HG03457 (cell line): ENCODE results near the gene SLC25A10.
A peak's percentile ranks its signal among the peaks of the same experiment; 100 is the strongest.

Experiments
- ATAC-seq: cut with Tn5 transposase; IDR thresholded peaks from one replicate; pipeline ENCODE4 v1.9.1; 2021; ENCODE audit warnings: moderate number of reproducible peaks; ENCODE audit not compliant: unreplicated experiment

Gene SLC25A10

DNA sequence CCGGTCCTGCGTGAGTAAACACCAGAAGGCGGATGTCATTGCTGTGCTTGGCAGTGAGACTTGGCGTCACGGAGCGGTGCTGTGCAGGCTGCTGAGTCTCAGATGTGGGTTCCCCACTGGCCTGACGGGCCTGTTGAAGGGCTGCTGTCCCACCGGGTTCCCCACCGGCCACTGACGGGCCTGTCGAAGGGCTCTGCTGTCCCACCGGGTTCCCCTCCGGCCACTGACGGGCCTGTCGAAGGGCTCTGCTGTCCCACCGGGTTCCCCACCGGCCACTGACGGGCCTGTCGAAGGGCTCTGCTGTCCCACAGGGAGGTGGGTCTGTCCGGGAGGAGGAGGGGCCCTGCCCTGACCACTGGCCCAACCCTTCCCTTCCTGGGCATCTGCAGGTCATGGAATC is 25.5 kb upstream of the SLC25A10 start:
- no peak for ATAC-seq

GRCh38 chr17:81687770-81688541 is 24.1 kb upstream of the SLC25A10 start:
- ATAC-seq, result no peak

DNA sequence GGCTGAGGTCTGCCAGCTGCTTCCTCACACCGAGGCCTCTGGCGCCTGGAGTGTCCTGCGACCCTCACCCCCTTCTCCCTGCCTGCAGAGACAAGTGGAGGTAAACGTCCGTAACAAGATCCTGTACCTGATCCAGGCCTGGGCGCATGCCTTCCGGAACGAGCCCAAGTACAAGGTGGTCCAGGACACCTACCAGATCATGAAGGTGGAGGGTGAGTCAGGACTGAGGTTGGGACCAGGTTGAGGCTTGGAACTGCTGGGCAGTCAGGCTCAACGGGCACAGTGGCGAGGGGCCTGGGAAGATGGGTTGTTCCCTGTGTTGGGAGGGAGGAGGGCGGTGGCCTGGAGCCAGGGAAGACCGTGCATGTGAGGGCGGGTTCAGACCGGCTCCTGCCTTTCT is 23.5 kb upstream of the SLC25A10 start:
- ATAC-seq, result no peak

- ATAC-seq, result no peak
Observed at GRCh38 chr17:81690066-81690465, 22.0 kb upstream of the SLC25A10 start.

GRCh38 chr17:81690549-81690948 is 21.5 kb upstream of the SLC25A10 start:
- no peak for ATAC-seq

DNA sequence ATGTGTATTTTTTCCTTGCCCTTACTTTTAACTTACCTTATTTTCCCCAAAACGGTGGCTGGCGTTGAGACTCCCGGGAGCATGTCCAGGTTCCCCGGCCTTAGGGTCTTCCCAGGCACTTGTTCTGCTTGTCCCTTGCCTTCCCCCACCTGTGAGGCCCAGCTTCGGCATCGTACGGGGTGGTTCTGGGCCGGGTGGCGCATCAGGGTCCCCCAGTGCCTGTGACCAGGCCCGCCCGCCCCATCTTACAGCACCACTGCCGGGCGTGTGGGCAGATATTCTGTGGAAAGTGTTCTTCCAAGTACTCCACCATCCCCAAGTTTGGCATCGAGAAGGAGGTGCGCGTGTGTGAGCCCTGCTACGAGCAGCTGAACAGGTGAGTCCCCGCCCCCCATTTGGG is 20.9 kb upstream of the SLC25A10 start:
- ATAC-seq, result no peak

DNA sequence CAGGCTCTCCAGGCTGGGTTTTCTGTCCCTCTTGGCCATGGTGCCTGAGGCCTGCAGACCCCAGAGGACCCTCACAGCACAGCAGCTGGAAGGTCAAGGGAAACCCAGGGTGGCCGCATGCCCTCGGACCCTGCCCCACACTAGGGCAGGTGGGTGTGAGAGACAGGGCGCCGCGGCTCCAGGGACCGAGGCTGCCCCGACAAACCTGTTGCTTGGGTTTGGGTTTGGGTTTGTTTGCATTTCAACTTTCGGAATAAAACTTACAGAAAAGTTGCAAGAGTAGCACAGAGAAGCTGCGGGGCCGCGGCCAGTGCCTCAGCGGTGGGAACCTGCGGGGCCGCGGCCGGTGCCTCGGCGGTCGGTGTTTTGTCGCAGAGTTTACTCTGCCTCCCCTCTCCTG is 20.5 kb upstream of the SLC25A10 start:
- no peak for ATAC-seq

DNA sequence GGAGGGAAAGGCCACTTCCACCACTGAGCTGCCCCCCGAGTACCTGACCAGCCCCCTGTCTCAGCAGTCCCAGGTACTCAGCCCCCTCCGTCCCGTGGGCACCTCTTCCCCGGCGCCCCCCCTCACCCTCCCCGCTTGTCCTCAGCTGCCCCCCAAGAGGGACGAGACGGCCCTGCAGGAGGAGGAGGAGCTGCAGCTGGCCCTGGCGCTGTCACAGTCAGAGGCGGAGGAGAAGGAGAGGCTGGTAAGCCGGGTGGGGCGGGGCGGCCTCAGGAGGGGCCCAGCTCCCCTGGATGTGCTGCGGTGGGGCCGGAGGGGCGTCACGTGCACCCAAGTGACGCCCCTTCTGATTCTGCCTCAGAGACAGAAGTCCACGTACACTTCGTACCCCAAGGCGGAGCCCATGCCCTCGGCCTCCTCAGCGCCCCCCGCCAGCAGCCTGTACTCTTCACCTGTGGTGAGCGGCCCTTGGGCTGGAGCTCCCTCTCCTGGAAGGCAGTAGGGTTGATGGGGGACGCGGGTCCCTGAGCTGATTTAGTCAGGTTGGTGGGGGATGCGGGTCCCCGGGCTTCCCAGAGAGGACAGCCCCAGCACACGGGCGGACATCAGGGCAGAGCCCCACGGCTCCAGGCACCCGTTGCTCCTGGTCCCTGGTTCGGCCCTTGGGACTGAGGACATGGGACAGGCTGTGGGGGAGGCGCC is 18.4 kb upstream of the SLC25A10 start:
- ATAC-seq, result no peak

GRCh38 chr17:81694810-81695209 is 17.3 kb upstream of the SLC25A10 start:
- ATAC-seq, result no peak

DNA sequence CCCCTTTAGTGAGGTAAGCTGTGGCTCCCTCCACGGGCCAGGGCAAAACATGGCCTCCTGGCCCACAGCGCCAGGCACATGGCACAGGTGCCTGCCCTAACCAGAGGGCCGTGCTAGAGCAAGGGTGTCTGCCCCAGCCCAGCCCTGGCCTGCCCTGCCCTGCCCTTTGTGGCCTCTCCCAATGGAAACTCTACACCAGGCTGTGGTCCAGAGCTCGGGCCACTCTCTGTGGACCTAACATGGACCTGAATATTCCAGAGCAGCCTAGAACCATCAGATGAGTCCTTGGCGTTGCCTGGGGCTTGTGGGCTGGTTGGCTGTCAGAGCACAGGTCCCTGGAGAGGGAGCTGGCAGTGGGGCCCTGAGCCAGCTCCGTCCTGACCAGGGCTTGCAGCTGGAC is 16.9 kb upstream of the SLC25A10 start:
- ATAC-seq, result no peak

- ATAC-seq, result no peak
Observed at GRCh38 chr17:81695801-81696200, 16.3 kb upstream of the SLC25A10 start.

GRCh38 chr17:81696218-81696941 is 15.7 kb upstream of the SLC25A10 start:
- ATAC-seq, result no peak

DNA sequence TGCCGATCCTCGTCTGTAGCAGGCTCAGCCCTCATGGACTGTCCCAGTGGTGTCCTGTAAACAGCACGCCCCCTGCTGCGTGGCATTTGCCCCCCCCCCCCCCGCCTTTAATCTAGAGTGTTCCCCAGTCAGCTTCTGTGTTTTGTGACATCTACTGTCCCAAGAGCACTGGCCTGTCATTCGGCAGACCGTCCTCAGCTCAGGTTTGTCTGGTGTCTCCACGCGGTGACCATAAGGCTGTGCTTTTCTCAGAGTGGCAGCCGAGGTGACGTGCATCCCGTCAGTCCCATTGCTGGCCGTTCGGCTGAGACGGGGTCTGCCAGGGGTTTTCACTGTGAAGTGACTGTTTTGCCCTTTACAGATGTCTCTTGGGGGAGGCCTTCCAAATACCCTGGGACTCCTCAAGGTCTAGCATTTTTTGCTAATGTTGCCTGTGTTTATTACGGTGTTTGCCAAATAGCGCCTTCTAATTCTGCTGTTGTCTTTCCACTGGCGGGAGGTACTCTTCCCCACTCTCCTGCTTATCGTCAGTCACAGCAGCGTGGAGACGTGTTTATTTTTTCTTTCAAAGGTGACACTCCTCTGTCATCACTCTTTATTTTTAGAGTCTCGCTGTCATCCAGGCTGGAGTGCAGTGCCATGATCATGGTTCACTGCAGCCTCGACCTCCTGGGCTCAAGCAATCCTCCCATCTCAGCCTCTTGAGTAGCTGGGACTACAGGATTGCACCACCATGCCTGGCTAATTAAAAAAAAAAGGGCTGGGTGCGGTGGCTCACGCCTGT is 14.6 kb upstream of the SLC25A10 start:
- no peak for ATAC-seq

DNA sequence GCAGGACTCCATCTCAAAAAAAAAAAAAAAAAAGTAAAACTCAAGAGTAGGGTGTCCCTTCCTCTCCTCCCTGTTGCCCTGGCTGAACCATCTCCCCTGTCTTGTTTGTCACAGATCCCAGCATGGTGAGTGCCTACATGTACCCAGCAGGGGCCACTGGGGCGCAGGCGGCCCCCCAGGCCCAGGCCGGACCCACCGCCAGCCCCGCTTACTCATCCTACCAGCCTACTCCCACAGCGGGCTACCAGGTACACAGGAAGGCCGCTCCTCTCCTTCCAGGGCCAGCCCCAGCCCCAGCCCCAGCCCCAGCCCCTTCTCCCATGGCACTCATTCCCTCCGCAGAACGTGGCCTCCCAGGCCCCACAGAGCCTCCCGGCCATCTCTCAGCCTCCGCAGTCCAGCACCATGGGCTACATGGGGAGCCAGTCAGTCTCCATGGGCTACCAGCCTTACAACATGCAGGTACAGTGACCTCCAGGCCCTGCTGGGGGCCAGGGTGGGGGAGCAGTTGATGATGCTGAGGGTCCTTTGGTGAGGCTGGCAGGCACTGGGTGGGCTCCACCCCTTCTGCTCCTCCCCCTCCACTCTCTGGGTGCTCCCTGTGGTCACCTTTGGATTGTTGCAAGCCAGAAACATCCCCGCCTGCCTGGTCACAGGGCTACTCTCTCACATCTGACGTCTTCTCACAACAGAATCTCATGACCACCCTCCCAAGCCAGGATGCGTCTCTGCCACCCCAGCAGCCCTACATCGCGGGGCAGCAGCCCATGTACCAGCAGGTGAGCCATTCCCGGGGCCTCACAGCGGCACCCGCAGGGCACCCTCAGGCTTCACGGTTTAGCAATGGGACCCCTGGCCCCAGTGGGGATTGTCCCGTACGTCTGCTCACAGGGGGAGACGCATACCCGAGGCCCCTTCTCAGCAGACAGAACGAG is 11.5 kb upstream of the SLC25A10 start:
- no peak for ATAC-seq

- no peak for ATAC-seq
Observed at GRCh38 chr17:81701288-81702071, 10.6 kb upstream of the SLC25A10 start.

- peak; percentile 41 for ATAC-seq
Observed at GRCh38 chr17:81702934-81703746, 8.9 kb upstream of the SLC25A10 start, which contains the start of gene MRPL12. TSS of gene MRPL12 (plus strand) at chr17:81703367. CDS start at chr17:81703502, 135 bp downstream.

DNA sequence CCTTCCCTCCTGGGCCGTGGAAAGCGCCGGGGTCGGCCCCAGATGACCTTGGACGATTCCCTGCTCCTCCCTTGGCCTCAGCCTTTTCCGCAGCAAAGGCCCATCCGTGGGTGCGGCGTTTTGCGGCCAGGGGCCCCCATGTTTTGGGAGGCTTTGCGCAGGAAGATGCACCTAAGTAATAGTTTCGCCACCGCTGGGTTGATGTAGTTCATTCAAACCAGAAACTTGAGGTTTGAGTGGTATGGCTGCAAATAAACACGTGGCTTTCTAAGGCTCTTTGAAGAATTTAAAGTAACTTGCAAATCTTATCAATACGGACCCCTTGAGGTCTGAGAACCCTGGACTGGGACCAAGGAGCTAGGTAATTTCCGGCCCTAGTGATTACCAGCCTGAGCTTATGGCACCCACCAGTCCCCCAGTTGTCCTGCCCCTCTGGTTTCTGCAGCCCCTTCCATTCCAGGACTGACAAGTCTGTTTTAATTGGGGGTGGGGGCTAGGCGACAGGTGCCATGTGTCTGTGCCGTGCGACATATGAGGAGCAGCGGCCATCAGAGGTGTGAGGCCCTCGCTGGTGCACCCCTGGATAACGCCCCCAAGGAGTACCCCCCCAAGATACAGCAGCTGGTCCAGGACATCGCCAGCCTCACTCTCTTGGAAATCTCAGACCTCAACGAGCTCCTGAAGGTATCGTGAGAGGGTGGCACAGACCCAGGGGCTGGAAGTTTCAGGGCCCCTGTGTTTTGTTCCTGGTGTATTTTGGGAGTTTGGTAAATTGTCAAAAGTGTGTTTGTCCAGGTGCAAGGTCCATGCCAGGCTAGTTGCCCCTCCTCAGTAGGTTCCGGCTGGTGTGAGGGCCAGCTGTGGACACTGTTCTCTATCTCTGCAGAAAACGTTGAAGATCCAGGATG is 8.1 kb upstream of the SLC25A10 start:
- peak; percentile 10 for ATAC-seq
